HG03439 (cell line): Measurements from ENCODE around the gene CALML3.

ENCODE experiments used
- ATAC-seq: cut with Tn5 transposase; IDR thresholded peaks from one replicate; pipeline ENCODE4 v1.9.1; 2021; ENCODE audit warnings: mild to moderate bottlenecking, moderate library complexity; ENCODE audit not compliant: unreplicated experiment

CALML3 gene

DNA sequence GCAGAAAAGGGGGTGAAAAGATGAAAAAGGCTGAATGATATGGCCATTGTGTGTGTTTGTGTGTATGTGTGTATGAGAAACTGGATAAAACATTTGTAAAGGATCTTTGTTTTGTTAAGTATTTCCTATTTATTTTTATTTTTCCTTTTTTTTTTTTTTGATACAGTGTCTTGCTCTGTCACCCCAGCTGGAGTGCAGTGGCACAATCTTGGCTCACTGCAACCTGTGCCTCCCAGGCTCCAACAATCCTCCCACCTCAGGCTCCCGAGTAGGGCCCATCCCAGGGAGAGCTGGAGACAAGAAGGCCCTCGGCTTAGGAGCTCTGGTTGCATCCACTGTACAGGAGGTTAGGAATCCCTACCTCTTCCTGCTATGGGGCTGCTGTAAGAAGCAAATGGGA is 18.5 kb upstream of the CALML3 start:
- ATAC-seq: no peak

DNA sequence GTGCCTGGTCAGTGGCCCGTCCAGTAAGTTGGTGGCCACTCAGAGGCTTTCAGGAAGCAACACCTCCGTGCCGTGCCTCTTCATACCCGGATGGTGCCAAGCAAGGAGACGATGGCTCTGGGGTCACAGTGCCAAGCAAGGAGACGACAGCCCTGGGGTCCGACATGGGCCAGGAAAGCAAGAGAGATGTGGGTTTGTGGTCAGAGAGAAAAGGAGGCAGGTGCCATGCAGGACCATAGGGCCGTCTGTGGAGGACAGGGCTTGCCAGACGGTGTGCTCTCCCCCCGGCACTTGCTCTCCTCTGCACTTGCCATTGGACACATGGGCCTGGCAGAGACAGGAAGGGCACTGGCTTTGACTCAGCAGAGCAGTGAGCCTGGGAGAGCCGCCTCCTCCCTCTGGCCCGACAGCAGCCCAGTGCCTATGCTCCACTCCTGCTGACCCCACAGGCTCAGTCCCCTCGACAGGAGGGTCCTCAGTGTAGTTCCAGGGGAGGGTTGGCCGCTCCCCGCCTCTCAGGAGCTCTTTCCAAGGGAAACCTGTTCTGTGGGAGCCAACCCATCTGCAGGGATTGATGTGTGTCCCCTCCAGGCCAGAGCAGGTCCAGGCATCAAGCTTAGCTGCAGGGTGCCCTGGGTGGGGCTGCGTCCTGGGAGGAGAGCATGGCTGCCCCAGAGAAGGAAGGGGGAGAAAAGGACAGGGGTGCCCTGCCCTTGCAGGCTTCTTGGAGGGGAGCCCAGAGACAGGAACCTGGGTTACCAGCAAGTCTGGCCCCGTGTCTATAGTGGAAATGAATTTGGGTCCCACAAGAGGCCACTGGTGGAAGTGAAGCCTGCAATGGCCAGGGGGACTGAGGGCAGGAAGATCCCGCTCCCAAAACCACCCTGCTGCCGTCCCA is 17.8 kb upstream of the CALML3 start:
- no peak for ATAC-seq

DNA sequence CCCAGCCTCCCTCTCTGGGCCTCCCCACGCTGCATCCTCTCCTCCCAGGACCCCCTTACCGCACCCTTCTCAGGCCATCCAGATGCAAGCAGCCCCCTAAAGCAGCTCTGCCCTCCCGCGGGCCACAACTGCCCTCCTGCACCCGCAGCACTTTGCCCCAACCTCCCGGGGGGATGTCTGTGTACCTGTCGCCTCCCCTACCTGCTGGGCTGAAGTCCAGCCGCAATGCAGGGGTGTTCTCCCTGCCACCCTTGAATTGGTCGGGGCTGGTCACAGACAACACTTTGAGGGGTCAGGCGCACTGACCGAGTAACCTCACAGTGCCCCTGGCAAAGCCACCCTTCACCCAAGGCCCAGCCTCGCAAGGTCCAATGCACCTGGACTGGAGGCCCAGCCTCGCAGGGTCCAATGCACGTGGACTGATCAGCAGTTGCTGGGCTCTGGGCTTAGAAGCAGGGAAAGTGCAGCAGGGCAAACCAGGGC is 17.1 kb upstream of the CALML3 start:
- no peak for ATAC-seq

DNA sequence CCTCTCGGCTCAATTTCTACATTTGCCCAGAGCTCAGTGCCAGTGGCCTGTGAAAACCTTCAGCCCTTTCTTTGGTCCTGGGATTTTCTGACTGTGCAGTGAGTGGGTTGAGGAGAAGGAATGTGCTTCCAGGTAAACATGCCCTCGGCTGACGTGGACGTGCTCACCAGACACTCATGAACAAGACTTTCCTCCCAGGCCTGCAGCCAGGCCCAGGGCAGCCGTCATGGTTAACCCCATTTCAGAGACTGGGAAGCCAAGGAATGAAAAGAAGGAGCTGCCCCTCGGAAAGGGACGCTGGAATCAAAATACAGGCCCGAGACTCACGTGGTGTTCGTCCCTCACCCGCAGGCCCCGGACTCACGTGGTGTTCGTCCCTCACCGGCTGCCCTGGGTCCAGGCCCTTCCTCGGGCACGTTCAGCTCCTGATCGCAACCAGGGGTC is 16.6 kb upstream of the CALML3 start:
- no peak for ATAC-seq

DNA sequence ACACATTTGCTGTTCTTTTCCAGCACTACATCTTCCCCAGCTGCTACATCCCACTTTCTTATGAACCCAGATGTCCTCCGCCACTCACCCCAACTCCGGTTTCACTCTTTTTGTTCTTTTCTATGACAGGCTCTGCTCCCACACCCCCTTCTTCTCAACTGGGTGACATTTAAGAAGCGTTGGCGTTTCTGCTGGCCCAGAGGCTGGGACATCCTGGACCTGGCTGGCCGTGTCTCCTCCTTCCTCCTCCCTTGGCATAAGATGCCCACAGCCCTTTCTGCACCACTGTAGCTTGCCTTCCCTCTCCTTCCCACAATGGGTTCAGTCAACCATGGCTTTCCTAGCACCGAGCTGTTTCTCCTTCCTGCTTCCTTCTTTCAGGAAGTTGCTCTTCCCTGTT is 16.0 kb upstream of the CALML3 start:
- ATAC-seq: no peak

DNA sequence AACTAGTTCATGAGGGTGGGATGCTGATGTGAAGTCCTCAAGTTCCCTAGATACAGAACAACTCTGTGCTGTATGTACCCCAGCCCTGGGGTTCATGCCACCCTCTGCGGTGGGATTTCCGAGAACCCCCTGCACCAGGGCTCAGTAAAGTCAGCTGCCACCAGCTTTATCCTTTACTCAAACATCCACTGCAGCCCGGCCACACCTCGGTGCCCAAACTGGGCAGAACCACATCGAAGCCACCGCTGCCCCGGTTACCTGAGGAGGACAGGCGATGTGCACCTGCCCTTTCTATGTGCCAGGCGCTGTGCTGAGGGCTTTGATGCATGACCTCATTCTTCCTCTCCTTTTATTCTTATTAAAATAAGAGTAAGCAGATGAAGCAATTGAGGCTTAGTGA is 15.5 kb upstream of the CALML3 start:
- ATAC-seq: no peak

DNA sequence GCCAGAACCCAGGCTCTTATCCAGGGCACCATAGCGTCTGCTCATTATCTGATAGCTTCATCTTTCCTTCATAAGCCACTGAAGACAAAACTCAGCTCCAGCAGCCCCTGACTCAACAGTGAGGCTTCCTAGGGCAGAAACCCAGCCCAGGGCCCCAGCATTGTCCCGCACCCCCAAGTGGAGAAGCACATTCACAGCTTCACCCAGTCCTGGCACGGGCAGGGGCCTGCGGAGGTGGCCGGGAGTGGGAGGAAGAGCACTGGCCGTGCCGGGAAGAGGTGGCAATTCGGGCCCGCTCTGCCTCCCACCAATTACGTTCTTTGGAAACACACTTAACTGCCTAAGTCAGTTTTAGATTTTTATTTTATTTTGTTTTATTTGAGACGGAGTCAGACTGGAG is 15.1 kb upstream of the CALML3 start:
- ATAC-seq: no peak

DNA sequence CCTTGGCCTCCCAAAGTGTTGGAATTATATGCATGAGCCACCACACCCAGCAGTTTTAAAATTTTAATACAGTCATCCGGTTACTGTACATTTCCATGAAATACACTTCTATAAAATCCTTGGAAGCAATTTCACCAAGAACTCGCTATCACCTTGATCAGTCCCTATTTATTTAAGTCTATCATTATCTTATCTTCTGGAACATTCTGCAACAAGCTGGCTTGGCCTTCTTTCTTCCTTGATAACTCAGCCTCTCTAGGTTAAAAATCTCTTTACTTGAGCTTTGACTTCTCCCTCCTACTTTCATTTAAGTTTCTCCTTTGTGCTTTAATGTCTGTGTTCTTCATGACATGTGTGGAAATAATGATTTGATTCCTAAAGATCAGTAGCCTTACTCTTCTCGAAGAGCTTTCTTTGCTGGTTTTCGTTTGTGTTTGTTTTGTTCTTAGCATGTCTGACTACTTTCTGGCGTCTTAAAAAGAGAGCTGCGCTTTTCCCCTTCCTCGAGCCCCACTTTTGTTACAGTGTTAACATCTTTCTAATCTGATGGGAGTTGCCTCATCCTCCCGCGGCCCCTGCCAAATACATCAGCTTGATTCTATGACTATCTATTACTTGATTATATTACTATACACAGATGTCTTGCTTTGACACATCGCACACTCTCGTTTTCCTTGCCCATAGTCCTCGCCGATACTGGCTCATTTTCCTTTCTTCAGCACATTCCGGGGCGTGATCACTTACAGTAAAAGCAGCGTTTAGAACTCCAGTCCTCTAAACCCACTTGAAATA is 14.3 kb upstream of the CALML3 start:
- no peak for ATAC-seq

DNA sequence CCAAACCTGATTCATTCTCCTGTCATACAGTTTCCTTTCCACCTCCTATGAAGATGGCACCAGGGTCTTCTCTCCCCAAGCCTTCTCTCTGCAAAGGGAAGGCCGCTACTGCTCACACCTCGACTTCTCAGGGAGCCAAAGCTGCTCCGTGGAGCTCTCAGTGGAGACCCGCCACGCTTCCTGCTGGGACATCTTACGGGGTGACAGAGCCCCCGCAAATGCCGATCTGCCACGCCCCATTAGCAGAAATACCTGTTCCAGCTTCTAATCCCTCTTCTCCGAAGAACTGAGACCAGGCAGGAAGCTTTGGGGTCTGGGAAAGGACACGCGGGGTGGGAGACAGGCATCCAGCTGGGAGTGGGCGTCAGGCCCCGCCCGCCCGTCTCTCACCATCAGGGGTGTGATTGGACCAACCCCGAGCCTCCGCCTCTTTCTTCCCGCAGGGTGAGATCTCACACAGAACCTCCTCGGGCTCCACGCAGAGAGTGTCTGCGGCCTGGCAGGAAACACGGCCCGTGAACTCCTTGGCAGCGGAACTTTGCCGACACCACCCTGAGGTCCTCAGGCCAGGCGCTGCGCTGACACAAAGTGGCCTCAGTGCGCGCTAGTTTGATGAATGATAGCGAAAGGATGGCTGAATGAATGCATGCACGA is 13.4 kb upstream of the CALML3 start:
- no peak for ATAC-seq

DNA sequence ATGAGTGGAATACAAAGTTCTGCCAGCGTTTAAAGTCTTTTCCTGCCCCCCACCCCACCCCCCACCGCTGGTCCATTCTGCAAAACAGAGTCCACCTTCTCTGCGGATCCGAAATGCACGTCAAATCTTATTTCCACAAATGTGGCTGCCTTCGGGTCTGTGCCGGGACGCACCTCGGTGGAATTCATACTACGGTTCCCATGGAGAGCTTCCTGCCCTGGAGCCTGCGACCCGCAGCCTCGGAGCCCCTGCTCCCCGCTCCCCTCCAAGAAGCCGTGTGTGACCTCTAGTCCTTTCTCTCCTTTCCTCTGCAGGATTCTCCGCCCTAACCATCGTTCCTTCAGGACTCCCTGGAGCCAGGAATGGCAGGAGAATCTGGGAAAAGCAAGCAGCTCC is 12.9 kb upstream of the CALML3 start:
- ATAC-seq: no peak

DNA sequence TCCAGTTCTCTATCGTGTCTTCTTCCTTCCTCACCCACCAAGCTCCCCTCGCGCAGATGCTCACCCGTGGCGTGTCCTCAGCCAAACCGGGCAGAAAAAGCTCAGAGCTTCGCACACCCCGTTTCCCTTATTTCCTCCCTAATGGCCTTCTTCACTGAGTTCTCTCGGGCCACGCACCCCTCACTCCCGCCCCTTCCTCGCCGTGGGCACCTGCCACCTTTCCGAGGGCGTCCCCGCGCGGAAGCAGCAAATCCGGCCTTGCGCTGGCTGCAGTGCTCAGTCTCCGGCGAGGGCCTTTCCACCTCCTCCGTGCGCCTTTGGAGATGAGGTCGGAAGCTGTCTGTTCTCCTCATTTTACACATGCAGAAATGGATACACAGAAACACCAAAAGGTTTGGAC is 12.4 kb upstream of the CALML3 start:
- no peak for ATAC-seq

DNA sequence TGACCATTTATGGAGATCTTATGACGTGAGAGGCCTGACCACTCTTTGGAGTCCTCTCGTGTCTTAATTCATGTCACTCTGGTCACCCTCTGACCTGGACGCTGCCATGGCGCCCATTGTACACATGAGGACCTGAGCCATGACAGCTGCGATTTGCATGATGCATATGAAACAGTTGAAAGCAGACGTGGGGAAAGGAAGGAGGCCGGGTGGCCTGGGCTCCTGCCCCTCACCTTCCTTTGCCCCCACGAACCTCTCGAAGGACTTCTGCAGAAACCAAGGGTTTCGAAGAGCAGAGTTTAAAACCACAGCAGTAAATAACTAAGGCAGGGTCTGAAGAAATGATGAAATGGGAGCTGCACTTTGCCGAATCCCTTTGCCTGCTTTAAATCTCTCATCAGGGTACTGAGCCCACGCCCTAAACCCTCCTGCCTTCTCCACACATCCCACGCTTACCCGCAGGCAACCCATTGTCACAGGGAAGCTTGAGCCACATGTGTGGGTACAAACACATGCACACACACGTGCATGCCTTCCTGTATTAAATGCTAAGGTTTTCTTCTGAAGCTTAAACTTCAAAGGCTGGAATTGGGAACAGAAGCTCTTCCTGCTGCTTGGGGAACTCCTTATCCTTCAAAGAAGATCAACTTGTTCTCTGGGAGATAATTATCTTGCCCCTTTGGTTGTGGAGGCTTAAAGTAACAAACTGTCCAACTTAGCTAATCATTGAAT is 11.7 kb upstream of the CALML3 start:
- no peak for ATAC-seq

DNA sequence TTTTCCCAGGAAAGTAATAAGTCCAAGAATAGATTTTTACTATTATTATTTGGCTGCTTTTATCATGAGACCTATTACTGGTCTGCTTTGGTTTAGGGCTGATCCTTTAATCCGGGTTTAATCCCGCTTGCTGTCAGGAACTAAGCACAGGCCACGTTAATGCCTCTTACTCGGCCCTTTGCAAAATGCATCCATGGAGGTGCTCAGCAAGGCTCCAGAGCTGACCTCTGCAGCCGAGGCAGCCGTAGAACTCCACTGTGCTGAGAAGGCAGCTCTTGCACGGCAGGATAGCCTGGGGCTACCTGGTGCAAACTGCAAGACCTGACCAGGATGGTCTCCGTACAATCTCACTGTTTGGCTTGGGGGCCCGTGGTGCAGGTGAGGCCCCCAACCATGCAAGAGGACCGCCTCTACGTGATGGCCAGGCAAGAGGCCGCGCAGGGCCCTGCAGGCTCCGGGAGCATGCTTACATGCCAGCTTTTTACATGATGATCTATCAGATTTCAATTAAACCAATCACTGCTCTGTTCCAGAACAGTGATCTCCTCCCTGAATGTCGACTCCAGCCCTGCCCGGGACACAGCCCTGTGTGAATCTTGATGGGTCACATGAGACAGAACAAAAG is 10.4 kb upstream of the CALML3 start:
- ATAC-seq: no peak

DNA sequence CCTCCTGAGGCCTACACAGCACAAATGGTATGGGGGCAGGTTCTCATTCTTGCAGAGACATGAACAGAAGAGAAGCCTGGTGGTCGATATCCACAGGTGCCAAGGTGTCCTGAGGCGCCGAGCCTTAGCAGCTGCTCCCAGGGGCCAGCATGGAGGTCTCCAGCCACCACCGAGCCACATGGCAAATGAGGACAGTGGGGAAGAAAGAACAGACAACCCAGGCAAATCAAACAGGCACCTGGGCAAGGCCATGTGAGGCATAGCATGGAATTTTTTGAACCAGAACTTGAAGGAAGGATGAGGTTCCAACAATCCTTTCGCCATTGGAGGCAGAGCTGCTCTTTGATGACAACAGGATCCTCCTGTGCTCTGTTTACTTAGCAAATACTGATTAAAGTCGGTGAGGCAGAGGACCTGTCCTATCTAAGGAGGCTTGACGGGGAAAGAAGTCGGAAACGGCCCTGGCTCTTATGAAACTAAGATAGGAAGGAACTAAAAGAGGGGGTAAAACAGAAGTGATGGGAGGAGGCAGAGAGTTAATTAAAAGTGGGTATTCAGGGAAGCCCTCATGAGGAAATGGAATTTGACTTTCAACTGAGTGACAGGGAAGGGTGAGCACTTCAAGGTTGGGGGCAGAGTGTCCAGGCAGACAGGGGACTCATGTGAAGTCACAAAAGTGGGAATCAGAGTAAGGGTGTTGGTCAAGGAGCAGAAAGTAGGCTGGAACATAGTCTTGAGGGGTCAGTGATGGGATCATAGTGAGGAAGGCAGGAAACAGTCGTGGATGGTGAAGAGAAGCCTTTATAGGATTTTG is 8.6 kb upstream of the CALML3 start:
- ATAC-seq: no peak

DNA sequence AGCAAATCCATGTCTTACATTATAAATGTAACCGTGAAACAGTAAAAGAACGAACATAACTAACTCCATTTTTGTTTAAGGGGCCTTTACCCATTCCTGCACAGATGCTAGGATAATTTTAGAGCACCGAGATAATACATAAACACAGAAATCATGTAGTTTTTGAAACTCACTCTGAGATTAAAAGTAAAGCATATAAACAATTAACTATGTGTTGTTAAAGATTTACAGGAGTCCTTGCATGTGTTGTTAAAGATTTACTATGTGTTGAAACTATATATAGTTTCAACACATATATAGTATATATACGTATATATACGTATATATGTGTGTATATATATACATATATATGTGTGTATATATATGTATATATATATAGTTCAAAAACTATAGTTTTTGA is 7.2 kb upstream of the CALML3 start:
- no peak for ATAC-seq

DNA sequence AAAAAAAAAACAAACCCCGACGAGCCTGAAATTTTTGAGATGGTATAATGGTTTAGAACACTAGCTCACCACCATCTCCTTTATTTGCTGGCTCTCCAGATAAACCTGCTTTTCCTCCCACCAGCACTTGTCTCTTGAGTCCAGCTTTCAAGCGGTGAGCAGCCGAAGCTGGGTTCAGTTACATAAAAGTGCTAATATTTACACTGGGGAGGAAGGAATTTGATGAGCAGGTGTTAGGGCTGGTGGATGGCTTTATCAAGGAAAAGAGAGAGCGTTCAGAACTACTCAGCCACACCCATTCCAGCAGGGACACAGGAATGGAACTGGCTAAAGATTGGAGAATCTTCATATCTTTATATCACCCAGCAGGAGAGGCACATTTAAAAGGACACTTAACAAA is 6.6 kb upstream of the CALML3 start:
- ATAC-seq: no peak

DNA sequence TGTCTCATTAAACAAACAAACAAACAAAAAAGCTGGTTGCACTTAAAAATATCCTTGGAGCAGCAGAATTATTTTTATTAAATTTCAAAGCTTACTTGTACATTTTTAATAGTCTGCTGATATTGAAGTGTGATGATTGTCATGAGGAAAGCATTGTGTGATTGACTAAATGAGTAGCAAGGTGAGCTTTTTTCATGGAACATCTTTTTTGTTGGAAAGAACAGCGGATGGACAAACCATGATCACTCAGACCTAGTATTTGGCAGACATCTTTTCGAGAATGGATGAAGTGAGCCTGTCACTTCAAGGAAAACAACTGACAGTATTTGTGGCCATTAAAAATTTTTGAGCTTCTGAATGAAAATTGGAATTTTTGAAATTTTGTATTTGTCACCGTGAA is 5.7 kb upstream of the CALML3 start:
- ATAC-seq: no peak

DNA sequence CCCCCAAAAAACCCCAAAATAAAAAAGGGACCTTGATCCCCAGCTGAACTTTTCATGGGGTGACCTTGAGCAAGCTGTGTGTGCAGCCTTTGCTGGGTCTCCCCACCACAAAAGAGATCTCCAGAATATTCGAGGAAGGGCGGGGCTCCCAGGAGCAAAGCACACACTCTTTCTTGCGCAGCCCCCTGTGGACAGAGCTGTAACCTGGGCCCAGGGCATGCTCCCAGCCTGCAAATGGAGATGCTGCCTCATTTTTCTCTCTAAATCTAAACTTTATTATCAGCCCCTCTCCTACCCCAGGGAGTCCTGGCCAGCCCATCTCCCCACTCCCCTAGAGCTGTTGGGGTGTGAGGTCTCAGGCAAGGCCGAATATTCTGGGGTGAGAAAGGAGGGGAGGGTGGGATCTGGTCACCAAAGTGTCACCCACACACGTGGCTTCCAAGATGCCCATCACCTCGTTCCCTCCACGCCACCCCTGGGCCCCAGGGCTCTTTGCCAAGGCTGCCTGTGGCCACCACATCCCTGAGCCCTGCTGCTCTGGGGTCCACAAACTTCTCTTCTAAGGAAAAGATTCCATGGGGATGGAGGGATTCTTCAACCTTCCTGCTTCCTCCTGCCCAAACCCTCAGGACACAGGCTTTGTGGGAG is 1.7 kb upstream of the CALML3 start:
- ATAC-seq: no peak
